Esophagus squamous epithelium (tissue), 5 donors: Measurements from ENCODE around the gene HEG1. TPM values are rescaled to one million over a fixed set of nuclear protein-coding genes. Genes with fewer than 3 reads are reported as not detected.

Experiments used
- DNase-seq: peaks from one replicate; lab custom pipeline; 2025; lab: John Stamatoyannopoulos, UW
- H3K27ac ChIP-seq, 4 donors: fragments of 200-600 bp; sonication (generic); one replicate each; pipeline ENCODE4 v1.5.1; 2016 to 2019; ENCODE audit warnings: mild to moderate bottlenecking in 1 of 4
- H3K27me3 ChIP-seq, 4 donors: fragments of 200-600 bp; sonication (generic); 1 replicate in 3 of 4; 2 replicates in 1 of 4; pipeline versions ENCODE4 v1.5.1 to v1.6.0; 2017 to 2021; ENCODE audit warnings: antibody characterized with exemption in 1 of 4
- H3K36me3 ChIP-seq, 3 donors: fragments of 200-600 bp; sonication (generic); one replicate each; pipeline ENCODE4 v1.5.1; 2016 to 2019
- H3K4me1 ChIP-seq, 3 donors: fragments of 200-600 bp; sonication (generic); one replicate each; pipeline ENCODE4 v1.5.1; 2017 to 2019
- H3K4me3 ChIP-seq, 4 donors: fragments of 200-600 bp; sonication (generic); 1 replicate in 3 of 4; 2 replicates in 1 of 4; pipeline ENCODE4 v1.5.1; 2016 to 2019; ENCODE audit warnings: mild to moderate bottlenecking in 2 of 4, moderate library complexity in 1 of 4
- H3K9me3 ChIP-seq, 3 donors: fragments of 200-600 bp; sonication (generic); one replicate each; pipeline ENCODE4 v1.5.1; 2016 to 2019
- POLR2A ChIP-seq, 4 donors: fragments of 450-650 bp; IDR thresholded peaks; one replicate each; pipeline ENCODE4 v1.6.1; 2017; ENCODE audit warnings: antibody characterized with exemption in 4 of 4, mild to moderate bottlenecking in 4 of 4, moderate library complexity in 3 of 4
- WGBS, 2 donors: methylation state at CpG; one replicate each; pipeline ENCODE4 v1.1.5; 2018; 5-methylcytosine and 5-hydroxymethylcytosine counted together
- intact Hi-C: fragments of 100-400 bp; cut with DNase I; formaldehyde crosslinking; loops from one replicate; pipeline ENCODE4 v1.15.0; 2022
- total RNA-seq, 4 donors: library from RNA; depleted of rRNA; stranded (reverse); fragments of >200 nt; gene quantifications; one replicate each; pipeline ENCODE4 v1.1.0, GENCODE V29; 2016
- TF ChIP-seq, protein P1 (sequence below), 6 experiments: fragments of 450-650 bp in 4 of 6; fragments of 200-600 bp in 2 of 6; sonication (generic) in 2 of 6; IDR thresholded peaks; one replicate each; pipeline ENCODE4 v1.5.1; 2016 to 2019; ENCODE audit warnings: antibody characterized with exemption in 6 of 6, mild to moderate bottlenecking in 4 of 6, moderate library complexity in 4 of 6
- donor health status: DM: yes; HTN: yes; CAD: no.

Gene HEG1
- total RNA-seq, 4 donors from 2014 or later = 13.3 to 37.2 (median 22.5) TPM

DNA sequence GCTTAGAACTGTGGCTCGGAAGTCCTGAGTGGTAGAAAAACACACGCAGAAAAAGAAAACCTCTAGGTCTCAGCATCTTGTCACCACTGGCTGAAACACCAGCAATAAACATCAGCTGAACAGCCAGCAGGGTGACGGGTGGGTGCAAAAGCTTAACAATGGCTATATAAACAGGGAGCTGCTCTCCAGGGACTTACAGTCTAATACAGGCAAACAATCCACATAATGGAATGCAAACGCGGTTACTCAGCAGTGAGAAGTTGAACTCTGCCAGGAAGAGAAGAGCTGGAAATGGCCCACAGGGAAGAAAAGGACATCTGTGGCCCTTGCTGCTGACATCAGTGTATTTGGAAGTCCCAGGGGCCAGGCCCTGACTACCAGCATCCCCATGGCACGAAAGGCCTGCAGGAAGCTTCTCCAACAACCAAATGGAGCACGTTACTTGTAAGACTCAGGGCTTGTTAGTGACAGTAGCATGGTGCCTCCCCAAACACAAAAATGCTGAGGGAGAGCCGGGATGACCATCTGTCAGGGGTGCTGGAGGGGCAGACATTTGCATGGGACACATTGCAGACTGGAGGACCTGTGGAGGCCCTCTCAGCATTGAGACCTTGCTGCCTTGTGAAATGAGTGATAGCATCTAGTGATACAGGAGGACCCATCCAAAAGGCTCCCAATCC, 3.0 kb downstream of the HEG1 start:
- peak overlapping the region; percentile 49 to 99 (median 92) for H3K27ac ChIP-seq
- H3K27me3 ChIP-seq = no peaks in the 10 kb centered on the region
- H3K4me1 ChIP-seq = peaks cover 54 to 94% (median 68%) of the 10 kb centered on the region in 3 donors
- no peak for DNase-seq
- peak overlapping the region in 3 of 4 donors; percentile 71 to 89 (median 83) for H3K4me3 ChIP-seq
- WGBS, 2 donors = 26 to 34% methylated on average over 8 of the region's 8 CpGs
- peaks cover 0 to 11% (median 0%) of the 10 kb centered on the region in 3 donors for H3K36me3 ChIP-seq
- TF ChIP-seq, protein P1, sequence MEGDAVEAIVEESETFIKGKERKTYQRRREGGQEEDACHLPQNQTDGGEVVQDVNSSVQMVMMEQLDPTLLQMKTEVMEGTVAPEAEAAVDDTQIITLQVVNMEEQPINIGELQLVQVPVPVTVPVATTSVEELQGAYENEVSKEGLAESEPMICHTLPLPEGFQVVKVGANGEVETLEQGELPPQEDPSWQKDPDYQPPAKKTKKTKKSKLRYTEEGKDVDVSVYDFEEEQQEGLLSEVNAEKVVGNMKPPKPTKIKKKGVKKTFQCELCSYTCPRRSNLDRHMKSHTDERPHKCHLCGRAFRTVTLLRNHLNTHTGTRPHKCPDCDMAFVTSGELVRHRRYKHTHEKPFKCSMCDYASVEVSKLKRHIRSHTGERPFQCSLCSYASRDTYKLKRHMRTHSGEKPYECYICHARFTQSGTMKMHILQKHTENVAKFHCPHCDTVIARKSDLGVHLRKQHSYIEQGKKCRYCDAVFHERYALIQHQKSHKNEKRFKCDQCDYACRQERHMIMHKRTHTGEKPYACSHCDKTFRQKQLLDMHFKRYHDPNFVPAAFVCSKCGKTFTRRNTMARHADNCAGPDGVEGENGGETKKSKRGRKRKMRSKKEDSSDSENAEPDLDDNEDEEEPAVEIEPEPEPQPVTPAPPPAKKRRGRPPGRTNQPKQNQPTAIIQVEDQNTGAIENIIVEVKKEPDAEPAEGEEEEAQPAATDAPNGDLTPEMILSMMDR (IDR thresholded peaks at IDR 0.05) = no peak
- no peak for TF ChIP-seq POLR2A (IDR thresholded peaks at IDR 0.05)
- no peaks in the 10 kb centered on the region for H3K9me3 ChIP-seq
- intact Hi-C loops = loop anchor here (10.0 kb wide), 1 partner anchor 92 kb away; no protein-coding TSS in a partner anchor

DNA sequence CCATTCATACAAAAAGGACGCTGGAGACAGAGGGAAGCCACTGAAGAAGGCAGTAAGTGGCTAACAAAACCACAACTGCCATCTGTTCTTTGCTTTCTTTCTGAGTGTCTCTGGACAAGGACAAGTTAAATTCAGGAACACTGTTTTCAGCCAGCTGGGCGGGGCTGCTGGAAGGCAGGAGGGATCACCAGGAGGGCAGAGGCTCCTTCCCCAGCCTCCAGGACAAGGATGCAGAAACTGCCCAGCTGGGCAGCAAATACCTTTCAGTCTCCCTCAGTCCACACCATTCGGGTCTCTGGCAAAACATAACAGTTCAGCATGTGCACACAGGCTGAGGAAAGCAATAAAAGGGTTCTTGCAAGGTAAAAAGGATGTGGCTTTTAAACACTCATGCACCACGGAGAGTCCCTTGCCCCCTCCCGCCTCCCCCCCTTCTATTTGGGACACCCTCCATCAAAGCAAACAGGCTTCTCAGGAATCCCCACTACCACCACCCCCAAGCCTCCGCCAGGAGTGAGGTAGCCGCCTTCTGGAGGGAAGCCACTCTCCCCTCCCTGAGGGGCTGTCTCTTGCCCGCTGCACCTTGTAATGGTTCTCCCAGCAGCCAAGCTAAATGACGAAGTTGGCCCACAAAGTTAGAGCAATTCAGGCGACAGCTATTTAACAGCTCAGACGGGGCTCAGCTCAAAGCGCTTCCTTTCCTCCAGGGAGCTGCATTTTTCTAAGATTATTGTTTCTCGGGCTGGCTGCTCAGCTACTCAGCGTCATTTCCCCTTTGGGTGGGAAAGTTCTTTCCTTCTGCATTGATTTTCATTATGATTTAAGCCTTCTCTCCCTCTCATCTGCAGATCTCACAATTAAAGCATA, 3.8 kb downstream of the HEG1 start:
- H3K4me3 ChIP-seq = peak overlapping the region in 3 of 4 donors; percentile 71 to 89 (median 83)
- H3K4me1 ChIP-seq = peaks cover 54 to 93% (median 66%) of the 10 kb centered on the region in 3 donors
- WGBS, 2 donors = 1 to 8% methylated on average over 11 to 13 of the region's 14 CpGs
- H3K27me3 ChIP-seq = no peaks in the 10 kb centered on the region
- no peaks in the 10 kb centered on the region for H3K9me3 ChIP-seq
- no peak for TF ChIP-seq POLR2A (IDR thresholded peaks at IDR 0.05)
- TF ChIP-seq, protein P1 (IDR thresholded peaks at IDR 0.05) = no peak
- peaks cover 0 to 11% (median 0%) of the 10 kb centered on the region in 3 donors for H3K36me3 ChIP-seq
- intact Hi-C loops = loop anchor here (10.0 kb wide), 1 partner anchor 93 kb away; no protein-coding TSS in a partner anchor
- H3K27ac ChIP-seq = peak overlapping the region; percentile 49 to 99 (median 92)
- no peak for DNase-seq

DNA sequence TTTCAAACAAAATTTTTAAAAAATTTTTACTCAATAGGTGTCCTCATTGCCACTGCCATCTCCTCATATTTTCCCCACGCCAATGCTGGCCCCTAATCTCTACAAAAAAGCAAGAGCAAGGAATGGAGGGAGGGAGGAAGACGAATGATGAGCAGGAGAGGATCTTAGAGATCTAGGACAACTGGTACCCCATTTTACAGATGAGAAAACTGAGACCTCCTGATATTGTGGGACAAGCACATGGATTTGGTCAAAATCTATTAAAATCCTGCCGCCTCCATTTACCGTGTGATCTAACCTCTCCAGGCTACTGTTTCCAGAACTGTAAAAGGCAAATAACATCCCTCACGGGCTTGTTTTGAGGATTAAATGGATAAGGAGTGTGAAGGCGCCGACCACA, 4.6 kb downstream of the HEG1 start:
- intact Hi-C loops = loop anchor here (10.0 kb wide), 1 partner anchor 94 kb away; no protein-coding TSS in a partner anchor
- TF ChIP-seq, protein P1 (IDR thresholded peaks at IDR 0.05) = no peak
- no peak for TF ChIP-seq POLR2A (IDR thresholded peaks at IDR 0.05)

DNA sequence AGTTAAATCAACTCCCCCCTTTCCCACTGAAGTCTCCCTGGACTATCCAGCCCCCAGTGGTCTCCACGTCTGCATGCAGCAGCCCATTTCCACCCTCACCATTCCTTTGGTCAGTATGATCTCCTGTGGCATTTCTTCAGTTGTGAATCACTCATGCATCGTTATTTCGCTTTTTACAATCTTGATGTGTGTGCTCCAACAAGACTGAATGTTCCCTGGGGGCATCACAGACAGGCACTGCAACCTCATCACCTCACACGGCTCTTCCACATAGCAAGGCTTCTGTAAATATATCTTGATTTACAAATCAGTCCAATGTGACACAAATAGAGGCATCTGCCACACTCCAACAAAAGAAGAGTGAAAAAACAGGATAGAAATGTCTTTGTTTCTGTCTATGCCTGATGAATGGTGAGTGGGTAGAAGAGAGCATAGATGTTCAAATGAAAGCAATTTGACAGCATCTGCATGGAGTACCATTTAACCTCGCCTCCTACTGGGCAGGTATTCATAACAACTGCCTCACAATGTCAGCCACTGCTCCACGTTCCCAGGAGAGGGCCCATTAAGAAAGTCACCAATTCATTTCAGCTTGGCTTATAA, 5.2 kb downstream of the HEG1 start:
- H3K27ac ChIP-seq = peak overlapping the region in 1 of 4 donors; percentile 96
- peaks cover 48 to 96% (median 71%) of the 10 kb centered on the region in 3 donors for H3K4me1 ChIP-seq
- DNase-seq = no peak
- no peak for TF ChIP-seq POLR2A (IDR thresholded peaks at IDR 0.05)
- TF ChIP-seq, protein P1 (IDR thresholded peaks at IDR 0.05) = no peak
- H3K27me3 ChIP-seq = no peaks in the 10 kb centered on the region
- 56 to 79% methylated on average over 6 of the region's 6 CpGs for WGBS, 2 donors
- H3K9me3 ChIP-seq = no peaks in the 10 kb centered on the region
- intact Hi-C loops = loop anchor here (10.0 kb wide), 1 partner anchor 94 kb away; no protein-coding TSS in a partner anchor
- peaks cover 0 to 11% (median 0%) of the 10 kb centered on the region in 3 donors for H3K36me3 ChIP-seq
- H3K4me3 ChIP-seq = no peak overlapping the region

More for the DNA sequence above, 4.6 kb downstream of the HEG1 start:
- no peaks in the 10 kb centered on the region for H3K27me3 ChIP-seq
- peaks cover 0 to 11% (median 0%) of the 10 kb centered on the region in 3 donors for H3K36me3 ChIP-seq
- H3K27ac ChIP-seq = peak overlapping the region; percentile 49 to 99 (median 92)
- peaks cover 48 to 93% (median 66%) of the 10 kb centered on the region in 3 donors for H3K4me1 ChIP-seq
- H3K4me3 ChIP-seq = peak overlapping the region in 1 of 4 donors; percentile 71
- no peaks in the 10 kb centered on the region for H3K9me3 ChIP-seq
- 76 to 83% methylated on average over 7 of the region's 7 CpGs for WGBS, 2 donors
- no peak for DNase-seq
